ENCODE measurements around the gene TTC13. TPM values are rescaled to one million over a fixed set of nuclear protein-coding genes. Genes with fewer than 3 reads are reported as not detected.
"Not testable (repeated sequence)": the region's sequence is repeated elsewhere in the genome, so short reads cannot be mapped to it uniquely, and the experiment has no call there.

The TTC13 gene
- 10 to 100 TPM; 10.7 to 14.4 (median 12.4) TPM for total RNA-seq (2021; fragmentation: NEBNext Ultra II Directional; extraction: Animal tissue kit (Norgen Biotek cat#: 25700))
- long read RNA-seq, partial matches to known transcripts, result 4 of 9 reads
- long read RNA-seq, other reads (novel, unspliced or antisense), result 2 of 9 reads

GRCh38 chr1:230978491-230979388 lies at the start of gene TTC13, which contains the start of gene ARV1:
TSS of gene TTC13 (minus strand) at chr1:230978861. CDS start at chr1:230978830, 31 bp downstream.
TSS of gene ARV1 (plus strand) at chr1:230979094. CDS start at chr1:230979106, 12 bp downstream.
- Mint-ChIP-seq H3K4me3 (peak within 1 kb of the TSS; percentile 91; the same call in 1 of the 2 replicates), H3K27me3 (ENCODE audit: insufficient read depth) (no peaks in the 10 kb centered on the region), H3K36me3 (ENCODE audit: low read depth) (peaks cover 7% of the 10 kb centered on the region), H3K27ac (peak within 1 kb of the TSS; percentile 73), H3K4me1 (ENCODE audit: low read depth) (peaks cover 9% of the 10 kb centered on the region), H3K9me3 (no peaks in the 10 kb centered on the region)
- DNase-seq, result peak; percentile 98
- TF ChIP-seq CTCF (IDR thresholded peaks at IDR 0.05), result peak; percentile 26; the same call in 1 of the 2 replicates

- Mint-ChIP-seq H3K4me1 (ENCODE audit: low read depth) (peaks cover 4% of the 10 kb centered on the region), H3K27ac (no peak overlapping the region), H3K36me3 (ENCODE audit: low read depth) (no peaks in the 10 kb centered on the region), H3K27me3 (ENCODE audit: insufficient read depth) (no peaks in the 10 kb centered on the region), H3K9me3 (no peaks in the 10 kb centered on the region), H3K4me3 (no peak overlapping the region)
- no peak for DNase-seq
- no peak for TF ChIP-seq CTCF (IDR thresholded peaks at IDR 0.05)
Observed at GRCh38 chr1:231027971-231028370, 49.3 kb upstream of the TTC13 start.

GRCh38 chr1:231027136-231027925 lies 48.7 kb upstream of the TTC13 start:
- H3K4me1 Mint-ChIP-seq (ENCODE audit: low read depth), result no peaks in the 10 kb centered on the region
- no peaks in the 10 kb centered on the region for H3K36me3 Mint-ChIP-seq (ENCODE audit: low read depth)
- H3K9me3 Mint-ChIP-seq, result no peaks in the 10 kb centered on the region
- no peak for DNase-seq
- no peak overlapping the region for H3K27ac Mint-ChIP-seq
- no peak for TF ChIP-seq CTCF (IDR thresholded peaks at IDR 0.05)
- H3K27me3 Mint-ChIP-seq (ENCODE audit: insufficient read depth), result no peaks in the 10 kb centered on the region
- H3K4me3 Mint-ChIP-seq, result no peak overlapping the region

GRCh38 chr1:231026576-231026975 lies 47.9 kb upstream of the TTC13 start:
- Mint-ChIP-seq H3K27me3 (ENCODE audit: insufficient read depth) (no peaks in the 10 kb centered on the region), H3K4me1 (ENCODE audit: low read depth) (peaks cover 4% of the 10 kb centered on the region), H3K27ac (no peak overlapping the region), H3K36me3 (ENCODE audit: low read depth) (no peaks in the 10 kb centered on the region), H3K4me3 (no peak overlapping the region), H3K9me3 (no peaks in the 10 kb centered on the region)
- TF ChIP-seq CTCF (IDR thresholded peaks at IDR 0.05), result no peak
- no peak for DNase-seq

GRCh38 chr1:231023150-231023549 lies 44.5 kb upstream of the TTC13 start:
- no peak overlapping the region for H3K27ac Mint-ChIP-seq
- no peaks in the 10 kb centered on the region for H3K27me3 Mint-ChIP-seq (ENCODE audit: insufficient read depth)
- peaks cover 19% of the 10 kb centered on the region for H3K4me1 Mint-ChIP-seq (ENCODE audit: low read depth)

GRCh38 chr1:231022543-231022942 lies 43.9 kb upstream of the TTC13 start:
- peaks cover 19% of the 10 kb centered on the region for H3K4me1 Mint-ChIP-seq (ENCODE audit: low read depth)
- H3K4me3 Mint-ChIP-seq; H3K36me3 Mint-ChIP-seq (ENCODE audit: low read depth); H3K27me3 Mint-ChIP-seq (ENCODE audit: insufficient read depth); DNase-seq; H3K27ac Mint-ChIP-seq; H3K9me3 Mint-ChIP-seq: not testable (repeated sequence)

More at GRCh38 chr1:231023150-231023549, 44.5 kb upstream of the TTC13 start:
- Mint-ChIP-seq H3K4me3 (no peak overlapping the region), H3K36me3 (ENCODE audit: low read depth) (no peaks in the 10 kb centered on the region), H3K9me3 (no peaks in the 10 kb centered on the region)
- no peak for TF ChIP-seq CTCF (IDR thresholded peaks at IDR 0.05)
- no peak for DNase-seq
